Measurements from ENCODE around the gene DPYD.

GRCh38 chr1:97164276-97164639 is 756.6 kb downstream of the DPYD start:
- no peak for TF ChIP-seq CTCF (IDR thresholded peaks at IDR 0.05)
- TF ChIP-seq POLR2A (IDR thresholded peaks at IDR 0.05): no peak

Measured in ovary (tissue), 3 donors.